Parathyroid adenoma (tissue), 2 donors: ENCODE data around the gene EFNA5.

ENCODE experiments used
- H2AFZ ChIP-seq: fragments of 300-600 bp; sonication (generic); one replicate; pipeline ENCODE4 v1.7.0; 2017; ENCODE audit warnings: antibody characterized with exemption, mild to moderate bottlenecking
- H3K27ac ChIP-seq: fragments of 300-600 bp; sonication (generic); one replicate; pipeline ENCODE4 v1.7.0; 2017
- H3K27me3 ChIP-seq: fragments of 300-600 bp; sonication (generic); one replicate; pipeline ENCODE4 v1.7.0; 2017; ENCODE audit warnings: low read length; ENCODE audit not compliant: control insufficient read depth, insufficient read depth
- H3K36me3 ChIP-seq: fragments of 300-600 bp; sonication (generic); one replicate; pipeline ENCODE4 v1.7.0; 2017; ENCODE audit warnings: low read length; ENCODE audit not compliant: control insufficient read depth, insufficient read depth
- H3K4me1 ChIP-seq: fragments of 300-600 bp; sonication (generic); one replicate; pipeline ENCODE4 v1.7.0; 2017; ENCODE audit warnings: control low read depth
- H3K4me2 ChIP-seq: fragments of 300-600 bp; sonication (generic); one replicate; pipeline ENCODE4 v1.7.0; 2017; ENCODE audit warnings: low read length
- H3K4me3 ChIP-seq: fragments of 300-600 bp; sonication (generic); one replicate; pipeline ENCODE4 v1.7.0; 2017; ENCODE audit warnings: low read depth, low read length
- H3K79me2 ChIP-seq: fragments of 300-600 bp; sonication (generic); one replicate; pipeline ENCODE4 v1.7.0; 2017; ENCODE audit warnings: control low read depth
- H3K9ac ChIP-seq: fragments of 300-600 bp; sonication (generic); one replicate; pipeline ENCODE4 v1.7.0; 2017; ENCODE audit warnings: mild to moderate bottlenecking
- H3K9me3 ChIP-seq: fragments of 300-600 bp; sonication (generic); one replicate; pipeline ENCODE4 v1.7.0; 2017; ENCODE audit warnings: low read length; ENCODE audit not compliant: control insufficient read depth
- CTCF ChIP-seq: fragments of 300-600 bp; sonication (generic); IDR thresholded peaks from one replicate; pipeline ENCODE4 v1.7.0; 2017; ENCODE audit warnings: antibody characterized with exemption, mild to moderate bottlenecking
- donor health status: primary hyperparathyroidism.

EFNA5 gene

DNA sequence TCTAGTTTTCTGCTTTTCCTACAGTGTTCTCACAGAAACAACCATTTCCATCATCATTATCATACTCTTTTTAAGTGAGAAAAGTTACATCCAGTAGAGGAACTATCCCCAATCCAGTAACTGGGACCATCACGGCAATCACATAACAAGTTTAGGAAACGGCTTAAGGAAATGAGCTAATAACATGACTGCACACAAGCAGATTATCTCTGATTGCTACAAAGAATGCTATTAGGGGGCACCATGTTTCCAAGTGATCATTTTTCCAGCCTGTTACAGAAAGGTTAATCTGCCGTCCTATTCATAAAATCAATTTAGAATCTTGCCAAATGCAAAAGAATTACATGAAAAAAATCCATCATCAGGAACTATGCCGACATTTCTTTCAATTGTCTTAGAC is 94.6 kb downstream of the EFNA5 start:
- Histone ChIP-seq H3K27ac (no peak overlapping the region), H3K9me3 (no peaks in the 10 kb centered on the region), H3K4me3 (no peak overlapping the region), H3K9ac (no peak overlapping the region), H3K4me1 (no peaks in the 10 kb centered on the region), H3K36me3 (no peaks in the 10 kb centered on the region), H3K79me2 (no peaks in the 10 kb centered on the region), H2AFZ (no peak overlapping the region), H3K4me2 (no peak overlapping the region), H3K27me3 (no peaks in the 10 kb centered on the region)
- TF ChIP-seq CTCF = no peak

GRCh38 chr5:107574287-107574686 is 96.5 kb downstream of the EFNA5 start:
- no peak overlapping the region for H3K9ac ChIP-seq
- no peak overlapping the region for H3K27ac ChIP-seq
- no peak overlapping the region for H3K4me2 ChIP-seq
- no peaks in the 10 kb centered on the region for H3K79me2 ChIP-seq
- no peaks in the 10 kb centered on the region for H3K27me3 ChIP-seq
- H3K4me1 ChIP-seq = no peaks in the 10 kb centered on the region
- TF ChIP-seq CTCF = no peak
- H3K36me3 ChIP-seq = no peaks in the 10 kb centered on the region
- no peaks in the 10 kb centered on the region for H3K9me3 ChIP-seq
- no peak overlapping the region for H3K4me3 ChIP-seq
- no peak overlapping the region for H2AFZ ChIP-seq

DNA sequence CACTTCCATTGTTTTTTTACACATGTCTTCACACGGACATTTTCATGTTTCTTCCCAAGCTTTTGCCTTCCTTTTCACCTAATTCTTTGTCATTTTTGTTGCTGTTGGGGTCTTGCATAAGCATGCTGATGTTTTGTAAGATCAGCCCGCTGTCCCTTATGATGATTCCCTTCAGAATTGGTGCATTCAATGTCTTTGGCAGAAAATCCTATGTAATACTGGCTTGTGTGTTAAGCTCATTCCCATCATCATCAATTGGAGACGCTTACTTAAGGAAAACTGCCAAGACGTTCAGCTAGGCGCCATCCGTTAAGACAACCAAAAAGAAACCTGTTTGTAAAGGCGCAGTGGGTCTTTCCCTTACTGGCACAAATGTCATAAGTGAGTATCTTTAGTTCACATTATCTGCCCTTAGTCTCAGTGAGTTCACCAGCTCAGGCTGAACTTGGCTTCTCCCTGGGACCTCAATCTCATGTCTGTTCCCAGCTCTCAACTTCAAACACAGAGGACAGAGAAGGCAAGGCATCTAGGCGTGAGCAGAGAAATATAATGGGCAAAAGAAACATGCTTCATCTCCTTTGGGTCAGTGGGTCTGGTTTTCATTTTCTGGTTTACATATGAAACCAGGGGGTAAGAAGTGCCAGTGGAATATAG is 97.9 kb downstream of the EFNA5 start:
- Histone ChIP-seq H3K9me3 (no peaks in the 10 kb centered on the region), H3K4me1 (no peaks in the 10 kb centered on the region), H3K4me2 (no peak overlapping the region), H3K79me2 (no peaks in the 10 kb centered on the region), H3K27ac (no peak overlapping the region), H3K9ac (no peak overlapping the region), H2AFZ (no peak overlapping the region), H3K36me3 (no peaks in the 10 kb centered on the region), H3K4me3 (no peak overlapping the region), H3K27me3 (no peaks in the 10 kb centered on the region)
- TF ChIP-seq CTCF = no peak

- peak overlapping the region; percentile 66 for H3K4me3 ChIP-seq
- H3K9ac ChIP-seq = no peak overlapping the region
- H3K9me3 ChIP-seq = no peaks in the 10 kb centered on the region
- no peaks in the 10 kb centered on the region for H3K79me2 ChIP-seq
- no peaks in the 10 kb centered on the region for H3K4me1 ChIP-seq
- no peak overlapping the region for H3K27ac ChIP-seq
- H3K4me2 ChIP-seq = peak overlapping the region; percentile 75
- H3K36me3 ChIP-seq = no peaks in the 10 kb centered on the region
- peak overlapping the region; percentile 85 for H2AFZ ChIP-seq
- no peaks in the 10 kb centered on the region for H3K27me3 ChIP-seq
- peak; percentile 96 for TF ChIP-seq CTCF
Measured at GRCh38 chr5:107571621-107572536, 98.9 kb downstream of the EFNA5 start.
